GM12878 (cell line): ENCODE measurements around the gene NPVF. TPM values are rescaled to one million over a fixed set of nuclear protein-coding genes. Genes with fewer than 3 reads are reported as not detected.

Experiments
- ATAC-seq: fragments of 200-7000 bp; cut with Tn5 transposase; 3 replicates; pipeline ENCODE4 v1.9.1; 2020; ENCODE audit warnings: mild to moderate bottlenecking, moderate library complexity
- BruUV-seq: library from RNA; stranded (reverse); fragments of 400-500 nt; replicated peaks from 2 replicates; lab custom pipeline; 2021; lab: Mats Ljungman, UMichigan
- CTCF ChIA-PET: fragments of 300-600 bp; sonication (Branson Sonifier 250); formaldehyde crosslinking; extraction: SDS; loops from one replicate; lab custom pipeline; 2021; ENCODE audit warnings: inconsistent platforms; lab: Yijun Ruan, JAX
- POLR2A ChIA-PET: fragments of 350-600 bp; formaldehyde crosslinking; extraction: SDS; loops from one replicate; lab custom pipeline; 2021; ENCODE audit warnings: inconsistent platforms; lab: Charles Lee
- RAD21 ChIA-PET: fragments of 300-600 bp; sonication (Branson Sonifier 250); formaldehyde crosslinking; loops from one replicate; lab custom pipeline; 2023; ENCODE audit warnings: antibody characterized with exemption; ENCODE audit not compliant: unreplicated experiment; lab: Charles Lee
- SMC1A ChIA-PET: fragments of 300-600 bp; sonication (Branson Sonifier 250); formaldehyde crosslinking; loops from one replicate; lab custom pipeline; 2023; ENCODE audit not compliant: unreplicated experiment, uncharacterized antibody; lab: Charles Lee
- DNase-seq: peaks from one replicate; pipeline ENCODE4 v3.0.0-alpha.2; 2011; ENCODE audit warnings: low read depth, low spot score
- FAIRE-seq: peaks from 3 replicates; lab custom pipeline; 2011; peaks lifted over from hg19 to GRCh38; lab: Jason Lieb, UNC
- H2AFZ ChIP-seq: 2 replicates; pipeline ENCODE4 v1.6.0; 2011; ENCODE audit warnings: low read depth, low read length, control low read depth; ENCODE audit not compliant: control insufficient read depth
- H3K27ac ChIP-seq: 2 replicates; pipeline ENCODE4 v1.5.1; 2011; ENCODE audit warnings: control low read depth; ENCODE audit not compliant: control insufficient read depth, insufficient read depth
- H3K27me3 ChIP-seq, 2 experiments: replicated peaks in 1 of 2; 2 replicates each; pipeline versions ENCODE4 v1.6.0 to v1.6.1; 2011; ENCODE audit warnings: low read length in 1 of 2; ENCODE audit not compliant: control insufficient read depth in 2 of 2, insufficient read depth in 2 of 2
- H3K36me3 ChIP-seq, 2 experiments: 2 replicates each; pipeline ENCODE4 v1.5.1; 2011; ENCODE audit warnings: low read length in 1 of 2; ENCODE audit not compliant: control insufficient read depth in 2 of 2, insufficient read depth in 2 of 2
- H3K4me1 ChIP-seq: 2 replicates; pipeline ENCODE4 v1.6.1; 2011; ENCODE audit warnings: mild to moderate bottlenecking, low read length, moderate library complexity, mixed read lengths; ENCODE audit not compliant: control insufficient read depth, insufficient read depth
- H3K4me2 ChIP-seq: 2 replicates; pipeline ENCODE4 v1.6.0; 2011; ENCODE audit warnings: control low read depth; ENCODE audit not compliant: control insufficient read depth, insufficient read depth
- H3K4me3 ChIP-seq: fragments of 200-600 bp; sonication (generic); 2 replicates; pipeline ENCODE4 v1.5.1; 2016
- H3K79me2 ChIP-seq: 2 replicates; pipeline ENCODE4 v1.6.0; 2011; ENCODE audit warnings: low read length; ENCODE audit not compliant: control insufficient read depth, insufficient read depth
- H3K9ac ChIP-seq: 2 replicates; pipeline ENCODE4 v1.8.0; 2011; ENCODE audit warnings: low read length, control low read depth, mixed read lengths; ENCODE audit not compliant: control insufficient read depth, insufficient read depth
- H3K9me3 ChIP-seq: replicated peaks from 3 replicates; pipeline ENCODE4 v1.5.1; 2011; ENCODE audit warnings: mild to moderate bottlenecking, low read length; ENCODE audit not compliant: control insufficient read depth, insufficient read depth
- H4K20me1 ChIP-seq: 2 replicates; pipeline ENCODE4 v1.6.0; 2011; ENCODE audit not compliant: control insufficient read depth, insufficient read depth
- BRCA1 ChIP-seq: IDR thresholded peaks from 2 replicates; pipeline ENCODE4 v1.6.1; 2011; ENCODE audit warnings: low read depth, low read length, improper control_type of control experiment
- CHD4 ChIP-seq: fragments of 200-600 bp; sonication (generic); IDR thresholded peaks from 2 replicates; pipeline ENCODE4 v1.6.1; 2016; ENCODE audit warnings: mild to moderate bottlenecking
- MTA2 ChIP-seq: fragments of 450-650 bp; IDR thresholded peaks from 2 replicates; pipeline ENCODE4 v1.6.1; 2016; ENCODE audit warnings: low read depth, mild to moderate bottlenecking, moderate library complexity
- NRF1 ChIP-seq: conservative IDR thresholded peaks from 2 replicates; pipeline ENCODE4 v1.6.1; 2011; ENCODE audit warnings: mild to moderate bottlenecking, low read depth, low read length, improper control_type of control experiment
- POU2F2 ChIP-seq: IDR thresholded peaks from 3 replicates; pipeline ENCODE4 v1.6.1; 2011; ENCODE audit warnings: low read depth, mild to moderate bottlenecking, low read length, borderline replicate concordance
- RAD51 ChIP-seq: fragments of 450-650 bp; IDR thresholded peaks from 2 replicates; pipeline ENCODE4 v1.6.1; 2016; ENCODE audit warnings: moderate library complexity, mild to moderate bottlenecking, inconsistent platforms
- RBBP5 ChIP-seq: fragments of 200-600 bp; sonication (generic); conservative IDR thresholded peaks from 2 replicates; pipeline ENCODE4 v1.6.1; 2016
- WGBS: methylation state at CpG from one replicate; pipeline ENCODE4 v1.1.6; 2016; ENCODE audit warnings: low lambda C conversion rate; ENCODE audit not compliant: insufficient replicate concordance, insufficient coverage; ENCODE audit errors: missing lambda C conversion rate; 5-methylcytosine and 5-hydroxymethylcytosine counted together
- in situ Hi-C: fragments of 300-500 bp; cut with MboI; formaldehyde crosslinking; loops from 9 replicates; pipeline ENCODE4 v1.14.3; 2018; ENCODE audit warnings: mixed read lengths
- intact Hi-C: fragments of 100-400 bp; cut with micrococcal nuclease; formaldehyde crosslinking; loops from one replicate; pipeline ENCODE4 v1.14.2; 2022; ENCODE audit not compliant: unreplicated experiment
- polyA plus RNA-seq, 11 experiments: library from polyadenylated mRNA; depleted of rRNA in 4 of 11; unstranded in 6 of 11; stranded (reverse) in 5 of 11; fragments of >200 nt; fragmentation: Nextera tagmentation in 4 of 11; fragmentation: Illumina TruSeq in 1 of 11; extraction: Ambion mirVana in 4 of 11; extraction: Trizol in 1 of 11; gene quantifications; 1 replicate in 1 of 11; 2 replicates in 10 of 11; pipeline versions ENCODE4 v1.2.1 to v1.2.3, GENCODE V29; 2011 to 2016; ENCODE audit warnings: inconsistent platforms in 2 of 11, missing spikeins in 2 of 11, low read depth in 1 of 11
- total RNA-seq, 4 experiments: library from RNA; depleted of rRNA in 3 of 4; stranded (reverse); fragments of >200 nt in 3 of 4; fragmentation: Illumina TruSeq in 1 of 4; extraction: Trizol in 1 of 4; gene quantifications; 2 replicates each; pipeline versions ENCODE4 v1.2.1 to v1.2.3, GENCODE V29; 2013 to 2021
- TF ChIP-seq, protein P1 (sequence below): IDR thresholded peaks from 2 replicates; pipeline ENCODE4 v1.6.1; 2012; ENCODE audit warnings: improper control_type of control experiment, low read depth, low read length; ENCODE audit not compliant: insufficient replicate concordance

The NPVF gene
- total and polyA plus RNA-seq, 10 of the 15 experiments (the other 5 are each of a cell fraction or from before 2014, with no cell fraction given) = not detected

DNA sequence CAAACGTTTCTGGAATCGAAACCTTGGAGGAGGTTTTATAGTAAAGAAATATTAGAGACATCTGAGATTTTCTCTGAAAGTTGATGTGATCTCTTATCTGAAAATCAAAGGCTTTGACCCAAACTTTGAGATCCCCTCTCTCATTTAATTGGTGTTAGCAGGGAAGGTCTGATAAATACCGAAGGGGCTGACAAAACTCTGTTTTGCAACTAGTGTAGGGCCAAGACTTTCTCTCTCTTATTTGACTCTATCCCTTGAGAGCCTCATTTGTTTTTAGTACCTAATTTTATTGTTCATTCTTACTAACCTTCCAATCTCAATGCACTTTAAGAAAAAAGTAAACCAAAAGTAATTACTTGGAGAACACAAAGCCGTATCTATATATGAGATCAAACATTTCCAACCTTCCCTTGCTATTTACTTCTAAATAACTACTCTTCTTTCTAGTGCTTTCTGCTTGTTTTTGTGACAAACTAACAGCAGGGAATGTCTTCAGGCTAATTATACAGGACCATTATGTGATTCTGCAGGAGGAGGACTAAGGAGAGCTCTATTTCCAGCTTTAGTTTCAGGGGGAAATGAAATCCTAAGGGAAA, 33.4 kb upstream of the NPVF start:
- Histone ChIP-seq H3K36me3 (no peaks in the 10 kb centered on the region), H3K27me3 (no peaks in the 10 kb centered on the region; a peak in 1 of 4 replicates), H3K9ac (no peak overlapping the region), H3K79me2 (no peaks in the 10 kb centered on the region), H4K20me1 (no peaks in the 10 kb centered on the region), H3K27ac (no peak overlapping the region), H2AFZ (no peak overlapping the region), H3K4me3 (no peak overlapping the region), H3K4me2 (no peak overlapping the region), H3K4me1 (no peaks in the 10 kb centered on the region), H3K9me3 (no peaks in the 10 kb centered on the region)
- ChIA-PET CTCF (interaction anchor here (1.2 to 5.8 kb wide), 4 partner anchors 11 to 590 kb away, joined by 5 to 111 read pairs (median 10); no protein-coding TSS in a partner anchor), SMC1A (interaction anchor here (0.8 to 4.4 kb wide), 4 partner anchors 124 to 304 kb away, joined by 3 to 26 read pairs (median 3); no protein-coding TSS in a partner anchor), RAD21 (no interaction called here), POLR2A (no interaction called here)
- FAIRE-seq (no peak), ATAC-seq (no peak), DNase-seq (no peak)
- 22% methylated on average over 4 of the region's 4 CpGs for WGBS
- BruUV-seq = no TSS peak
- in situ Hi-C loops = loop anchor here (5.0 kb wide), 3 partner anchors 126 to 591 kb away; no protein-coding TSS in a partner anchor
- intact Hi-C loops = loop anchor here (2.0 kb wide), 1 partner anchor 589 kb away; no protein-coding TSS in a partner anchor
- no peak for TF ChIP-seq POU2F2
- TF ChIP-seq BRCA1 = no peak
- TF ChIP-seq MTA2 = no peak
- no peak for TF ChIP-seq RBBP5
- TF ChIP-seq, protein P1, sequence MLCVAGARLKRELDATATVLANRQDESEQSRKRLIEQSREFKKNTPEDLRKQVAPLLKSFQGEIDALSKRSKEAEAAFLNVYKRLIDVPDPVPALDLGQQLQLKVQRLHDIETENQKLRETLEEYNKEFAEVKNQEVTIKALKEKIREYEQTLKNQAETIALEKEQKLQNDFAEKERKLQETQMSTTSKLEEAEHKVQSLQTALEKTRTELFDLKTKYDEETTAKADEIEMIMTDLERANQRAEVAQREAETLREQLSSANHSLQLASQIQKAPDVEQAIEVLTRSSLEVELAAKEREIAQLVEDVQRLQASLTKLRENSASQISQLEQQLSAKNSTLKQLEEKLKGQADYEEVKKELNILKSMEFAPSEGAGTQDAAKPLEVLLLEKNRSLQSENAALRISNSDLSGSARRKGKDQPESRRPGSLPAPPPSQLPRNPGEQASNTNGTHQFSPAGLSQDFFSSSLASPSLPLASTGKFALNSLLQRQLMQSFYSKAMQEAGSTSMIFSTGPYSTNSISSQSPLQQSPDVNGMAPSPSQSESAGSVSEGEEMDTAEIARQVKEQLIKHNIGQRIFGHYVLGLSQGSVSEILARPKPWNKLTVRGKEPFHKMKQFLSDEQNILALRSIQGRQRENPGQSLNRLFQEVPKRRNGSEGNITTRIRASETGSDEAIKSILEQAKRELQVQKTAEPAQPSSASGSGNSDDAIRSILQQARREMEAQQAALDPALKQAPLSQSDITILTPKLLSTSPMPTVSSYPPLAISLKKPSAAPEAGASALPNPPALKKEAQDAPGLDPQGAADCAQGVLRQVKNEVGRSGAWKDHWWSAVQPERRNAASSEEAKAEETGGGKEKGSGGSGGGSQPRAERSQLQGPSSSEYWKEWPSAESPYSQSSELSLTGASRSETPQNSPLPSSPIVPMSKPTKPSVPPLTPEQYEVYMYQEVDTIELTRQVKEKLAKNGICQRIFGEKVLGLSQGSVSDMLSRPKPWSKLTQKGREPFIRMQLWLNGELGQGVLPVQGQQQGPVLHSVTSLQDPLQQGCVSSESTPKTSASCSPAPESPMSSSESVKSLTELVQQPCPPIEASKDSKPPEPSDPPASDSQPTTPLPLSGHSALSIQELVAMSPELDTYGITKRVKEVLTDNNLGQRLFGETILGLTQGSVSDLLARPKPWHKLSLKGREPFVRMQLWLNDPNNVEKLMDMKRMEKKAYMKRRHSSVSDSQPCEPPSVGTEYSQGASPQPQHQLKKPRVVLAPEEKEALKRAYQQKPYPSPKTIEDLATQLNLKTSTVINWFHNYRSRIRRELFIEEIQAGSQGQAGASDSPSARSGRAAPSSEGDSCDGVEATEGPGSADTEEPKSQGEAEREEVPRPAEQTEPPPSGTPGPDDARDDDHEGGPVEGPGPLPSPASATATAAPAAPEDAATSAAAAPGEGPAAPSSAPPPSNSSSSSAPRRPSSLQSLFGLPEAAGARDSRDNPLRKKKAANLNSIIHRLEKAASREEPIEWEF = no peak
- TF ChIP-seq CHD4 = no peak
- no peak for TF ChIP-seq RAD51
- no peak for TF ChIP-seq NRF1
